Activated CD8-positive, alpha-beta T cell treated with anti-CD3 and anti-CD28 coated beads for 36 hours (primary cell): ENCODE measurements around the gene NUDT19. TPM values are rescaled to one million over a fixed set of nuclear protein-coding genes. Genes with fewer than 3 reads are reported as not detected.
A peak's percentile ranks its signal among the peaks of the same experiment; 100 is the strongest.

ENCODE experiments used
- ATAC-seq: fragments of 200-7000 bp; cut with Tn5 transposase; one replicate; pipeline ENCODE4 v1.10.0; 2021; ENCODE audit warnings: mild to moderate bottlenecking, moderate library complexity
- CTCF ChIA-PET: fragments of 350-600 bp; sonication (Branson Sonifier 250); formaldehyde crosslinking; loops from one replicate; lab custom pipeline; 2021; ENCODE audit warnings: antibody characterized with exemption; lab: Charles Lee
- POLR2A ChIA-PET: fragments of 350-600 bp; sonication (Branson Sonifier 250); formaldehyde crosslinking; loops from one replicate; lab custom pipeline; 2021; ENCODE audit warnings: antibody characterized with exemption; lab: Charles Lee
- DNase-seq: peaks from one replicate; pipeline ENCODE4 v3.0.0-alpha.2; 2020
- H3K27ac Mint-ChIP-seq: one replicate; pipeline ENCODE4 v1.8.0; 2021; ENCODE audit warnings: mild to moderate bottlenecking, mixed read lengths
- H3K27me3 Mint-ChIP-seq: one replicate; pipeline ENCODE4 v1.8.0; 2021; ENCODE audit warnings: mixed read lengths
- H3K36me3 Mint-ChIP-seq: one replicate; pipeline ENCODE4 v1.8.0; 2021; ENCODE audit warnings: low read depth, mixed read lengths
- H3K4me1 Mint-ChIP-seq: one replicate; pipeline ENCODE4 v1.8.0; 2021; ENCODE audit warnings: low read depth, mixed read lengths
- H3K4me3 Mint-ChIP-seq: one replicate; pipeline ENCODE4 v1.8.0; 2021; ENCODE audit warnings: mild to moderate bottlenecking, moderate library complexity, mixed read lengths
- H3K9me3 Mint-ChIP-seq: one replicate; pipeline ENCODE4 v1.8.0; 2021; ENCODE audit warnings: mixed read lengths
- intact Hi-C: fragments of 100-400 bp; cut with micrococcal nuclease; formaldehyde crosslinking; loops from one replicate; pipeline ENCODE4 v1.10.0; 2022
- total RNA-seq, 2 experiments: library from RNA; stranded (reverse); gene quantifications; one replicate each; pipeline ENCODE4 v1.2.3, GENCODE V29; 2021
- TF ChIP-seq, protein P1 (sequence below): fragments of 200-600 bp; IDR thresholded peaks from one replicate; pipeline ENCODE4 v1.8.0; 2022; ENCODE audit warnings: antibody characterized with exemption, mild to moderate bottlenecking

The NUDT19 gene
- total RNA-seq, 2 experiments from 2014 or later: 16.1 to 17.5 TPM

DNA sequence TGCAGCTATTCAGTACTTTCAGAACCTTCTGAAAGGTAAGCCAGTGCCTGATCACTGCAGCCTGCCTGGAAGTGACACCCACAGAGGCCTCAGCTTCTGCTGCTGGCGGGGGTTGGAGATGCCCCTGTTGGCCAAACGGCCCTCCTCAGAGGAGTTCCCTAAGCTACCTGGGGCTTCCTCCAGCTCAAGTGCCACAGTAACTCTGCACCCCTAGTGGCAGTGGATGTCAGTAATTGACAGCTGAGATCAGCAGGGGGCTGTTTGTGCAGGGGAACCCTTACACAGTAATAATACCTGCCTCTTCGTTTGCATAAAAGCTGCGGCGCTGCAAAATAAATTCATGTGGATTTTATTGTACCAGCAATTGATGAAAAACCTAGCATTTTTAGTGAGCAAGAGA, 56.9 kb downstream of the NUDT19 start:
- Mint-ChIP-seq H3K27ac (no peak overlapping the region), H3K4me3 (no peak overlapping the region), H3K4me1 (peaks cover 14% of the 10 kb centered on the region), H3K9me3 (no peaks in the 10 kb centered on the region), H3K27me3 (peaks cover 13% of the 10 kb centered on the region), H3K36me3 (no peaks in the 10 kb centered on the region)
- ATAC-seq: peak; percentile 40
- ChIA-PET CTCF (interaction anchor here (1.1 kb wide), 2 partner anchors 24 to 37 kb away, joined by 3 read pairs; no protein-coding TSS in a partner anchor), POLR2A (no interaction called here)
- peak; percentile 26 for DNase-seq
- intact Hi-C loops: no loop called here
- TF ChIP-seq, protein P1, sequence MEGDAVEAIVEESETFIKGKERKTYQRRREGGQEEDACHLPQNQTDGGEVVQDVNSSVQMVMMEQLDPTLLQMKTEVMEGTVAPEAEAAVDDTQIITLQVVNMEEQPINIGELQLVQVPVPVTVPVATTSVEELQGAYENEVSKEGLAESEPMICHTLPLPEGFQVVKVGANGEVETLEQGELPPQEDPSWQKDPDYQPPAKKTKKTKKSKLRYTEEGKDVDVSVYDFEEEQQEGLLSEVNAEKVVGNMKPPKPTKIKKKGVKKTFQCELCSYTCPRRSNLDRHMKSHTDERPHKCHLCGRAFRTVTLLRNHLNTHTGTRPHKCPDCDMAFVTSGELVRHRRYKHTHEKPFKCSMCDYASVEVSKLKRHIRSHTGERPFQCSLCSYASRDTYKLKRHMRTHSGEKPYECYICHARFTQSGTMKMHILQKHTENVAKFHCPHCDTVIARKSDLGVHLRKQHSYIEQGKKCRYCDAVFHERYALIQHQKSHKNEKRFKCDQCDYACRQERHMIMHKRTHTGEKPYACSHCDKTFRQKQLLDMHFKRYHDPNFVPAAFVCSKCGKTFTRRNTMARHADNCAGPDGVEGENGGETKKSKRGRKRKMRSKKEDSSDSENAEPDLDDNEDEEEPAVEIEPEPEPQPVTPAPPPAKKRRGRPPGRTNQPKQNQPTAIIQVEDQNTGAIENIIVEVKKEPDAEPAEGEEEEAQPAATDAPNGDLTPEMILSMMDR: no peak

DNA sequence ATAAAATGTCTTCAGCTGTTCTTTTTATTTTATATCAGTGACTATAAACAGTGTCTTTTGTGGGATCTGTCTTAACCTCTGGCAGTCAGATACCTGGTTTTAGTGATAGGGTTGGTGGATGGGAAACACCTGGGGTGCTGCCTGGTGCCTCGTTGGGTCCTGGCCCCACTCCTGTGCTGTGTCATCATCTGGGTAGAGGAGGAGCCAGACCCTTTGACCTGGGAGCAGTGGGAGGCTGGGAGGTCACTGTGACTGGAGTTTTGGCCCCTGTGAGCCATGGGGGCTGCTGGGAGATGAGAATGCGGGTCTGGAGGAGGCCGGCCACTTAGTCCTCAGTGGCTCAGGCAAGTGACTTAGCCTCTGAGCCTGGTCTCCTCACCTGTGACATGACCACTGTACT, 57.3 kb downstream of the NUDT19 start:
- CTCF ChIA-PET: interaction anchor here (1.1 kb wide), 2 partner anchors 23 to 37 kb away, joined by 3 read pairs; no protein-coding TSS in a partner anchor
- H3K4me3 Mint-ChIP-seq: no peak overlapping the region
- TF ChIP-seq, protein P1: no peak

DNA sequence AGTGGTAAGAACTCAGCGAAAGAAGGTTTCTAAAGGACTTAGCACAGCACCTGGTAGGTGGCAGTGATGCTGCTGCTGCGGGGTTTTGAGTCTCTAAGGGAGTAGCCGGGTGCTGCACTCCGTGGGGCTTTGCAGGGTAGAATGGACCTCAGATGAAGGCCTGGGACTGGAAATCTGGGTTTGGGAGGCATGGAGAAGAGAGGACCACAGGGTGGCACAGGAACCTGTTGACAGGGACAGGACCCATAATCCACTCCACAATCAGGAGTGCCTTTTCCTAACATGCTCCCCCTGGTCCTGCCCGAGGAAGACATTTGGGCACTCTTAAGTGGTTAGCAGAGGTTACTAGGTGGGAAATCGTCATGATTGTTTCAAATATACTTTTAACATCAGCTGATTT, 57.7 kb downstream of the NUDT19 start:
- POLR2A ChIA-PET: no interaction called here
- no peak for DNase-seq
- no peak overlapping the region for H3K4me3 Mint-ChIP-seq
- CTCF ChIA-PET: no interaction called here
- H3K4me1 Mint-ChIP-seq: peaks cover 14% of the 10 kb centered on the region
- H3K27ac Mint-ChIP-seq: no peak overlapping the region
- H3K36me3 Mint-ChIP-seq: no peaks in the 10 kb centered on the region
- TF ChIP-seq, protein P1: no peak
- intact Hi-C loops: no loop called here
- H3K9me3 Mint-ChIP-seq: no peaks in the 10 kb centered on the region
- peaks cover 16% of the 10 kb centered on the region for H3K27me3 Mint-ChIP-seq
- ATAC-seq: no peak

More for the DNA sequence above, 57.3 kb downstream of the NUDT19 start:
- Mint-ChIP-seq H3K4me1 (peaks cover 14% of the 10 kb centered on the region), H3K36me3 (no peaks in the 10 kb centered on the region), H3K9me3 (no peaks in the 10 kb centered on the region), H3K27me3 (peaks cover 16% of the 10 kb centered on the region), H3K27ac (no peak overlapping the region)
- POLR2A ChIA-PET: no interaction called here
- intact Hi-C loops: no loop called here
- DNase-seq: no peak
- no peak for ATAC-seq

DNA sequence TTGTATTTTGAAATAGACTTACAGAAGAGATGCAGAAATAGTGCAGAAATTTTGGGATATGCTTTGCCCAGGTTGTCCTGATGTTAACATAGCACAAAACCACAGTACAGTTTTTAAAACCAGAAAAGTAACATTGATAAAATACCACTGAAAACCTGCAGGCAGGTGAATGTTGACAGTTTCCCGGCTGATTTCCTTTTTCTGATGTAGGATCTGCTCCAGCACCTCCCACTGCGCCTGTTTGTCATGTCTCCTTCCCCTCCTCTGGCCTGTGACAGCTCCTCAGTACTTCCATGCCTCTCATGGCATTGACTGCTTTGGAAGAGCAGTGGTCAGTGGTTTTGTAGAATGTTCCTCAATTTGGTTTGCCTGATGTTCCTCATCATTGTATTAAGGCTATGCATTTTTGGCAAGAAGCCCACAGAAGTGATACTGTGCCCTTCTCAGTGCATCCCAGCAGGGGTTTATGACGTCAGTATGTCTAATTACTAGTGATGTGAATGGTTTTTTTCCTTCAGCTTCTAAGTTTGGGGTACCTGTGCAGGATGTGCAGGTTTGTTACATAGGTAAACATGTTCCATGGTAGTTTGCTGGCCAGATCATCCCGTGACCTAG, 58.9 kb downstream of the NUDT19 start:
- DNase-seq: no peak
- ChIA-PET POLR2A (no interaction called here), CTCF (no interaction called here)
- H3K27me3 Mint-ChIP-seq: peaks cover 23% of the 10 kb centered on the region
- peaks cover 10% of the 10 kb centered on the region for H3K4me1 Mint-ChIP-seq
- no peak overlapping the region for H3K27ac Mint-ChIP-seq
- ATAC-seq: no peak
- intact Hi-C loops: no loop called here
- no peaks in the 10 kb centered on the region for H3K36me3 Mint-ChIP-seq
- TF ChIP-seq, protein P1: no peak
- H3K9me3 Mint-ChIP-seq: no peaks in the 10 kb centered on the region
- H3K4me3 Mint-ChIP-seq: no peak overlapping the region

DNA sequence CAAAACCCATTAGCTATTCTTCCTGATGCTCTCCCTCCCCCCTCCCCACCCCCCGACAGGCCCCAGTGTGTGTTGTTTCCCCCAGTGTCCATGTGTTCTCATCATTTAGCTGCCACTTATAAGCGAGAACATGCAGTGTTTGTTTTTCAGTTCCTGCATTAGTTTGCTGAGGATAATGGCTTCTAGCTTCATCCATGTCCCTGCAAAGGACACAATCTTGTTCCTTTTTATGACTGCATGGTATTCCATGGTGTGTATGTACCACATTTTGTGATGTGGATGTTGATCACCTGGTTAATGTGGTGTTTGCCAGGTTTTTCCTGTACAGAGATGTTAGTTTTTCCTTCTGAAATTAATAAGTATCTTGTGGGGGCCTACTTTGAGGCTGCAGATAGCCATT, 59.4 kb downstream of the NUDT19 start:
- Mint-ChIP-seq H3K9me3 (no peaks in the 10 kb centered on the region), H3K27me3 (peaks cover 27% of the 10 kb centered on the region), H3K4me3 (no peak overlapping the region), H3K27ac (no peak overlapping the region), H3K4me1 (peaks cover 10% of the 10 kb centered on the region), H3K36me3 (no peaks in the 10 kb centered on the region)
- intact Hi-C loops: no loop called here
- DNase-seq (no peak), ATAC-seq (no peak)
- ChIA-PET CTCF (no interaction called here), POLR2A (no interaction called here)
- TF ChIP-seq, protein P1: no peak
